GM19328 (cell line): Measurements from ENCODE around the gene FAM20C.
"Not testable (repeated sequence)": the region's sequence is repeated elsewhere in the genome, so short reads cannot be mapped to it uniquely, and the experiment has no call there.

ENCODE experiments used
- ATAC-seq: cut with Tn5 transposase; IDR thresholded peaks from one replicate; pipeline ENCODE4 v1.9.1; 2021; ENCODE audit warnings: mild to moderate bottlenecking, moderate library complexity; ENCODE audit not compliant: unreplicated experiment

Gene FAM20C

GRCh38 chr7:171912-172515 is 20.4 kb upstream of the FAM20C start:
- ATAC-seq: no peak

- ATAC-seq: no peak
Observed at GRCh38 chr7:173209-173918, 19.0 kb upstream of the FAM20C start.

- no peak for ATAC-seq
Observed at GRCh38 chr7:174716-175115, 17.7 kb upstream of the FAM20C start.

GRCh38 chr7:175955-176354 is 16.4 kb upstream of the FAM20C start:
- no peak for ATAC-seq

GRCh38 chr7:176381-176780 is 16.0 kb upstream of the FAM20C start:
- ATAC-seq: no peak

- no peak for ATAC-seq
Observed at GRCh38 chr7:176786-177459, 15.4 kb upstream of the FAM20C start.

- ATAC-seq: no peak
Observed at GRCh38 chr7:178444-178843, 13.9 kb upstream of the FAM20C start.

GRCh38 chr7:179209-179681 is 13.1 kb upstream of the FAM20C start:
- no peak for ATAC-seq

GRCh38 chr7:179948-180694 is 12.2 kb upstream of the FAM20C start:
- ATAC-seq: no peak

- no peak for ATAC-seq
Observed at GRCh38 chr7:181738-182137, 10.6 kb upstream of the FAM20C start.

- not testable (repeated sequence) for ATAC-seq
Observed at GRCh38 chr7:182502-182901, 9.9 kb upstream of the FAM20C start.

- ATAC-seq: no peak
Observed at GRCh38 chr7:183496-184292, 8.7 kb upstream of the FAM20C start.

GRCh38 chr7:184294-185264 is 7.8 kb upstream of the FAM20C start:
- no peak for ATAC-seq

GRCh38 chr7:186516-187113 is 5.8 kb upstream of the FAM20C start:
- ATAC-seq: no peak

- ATAC-seq: no peak
Observed at GRCh38 chr7:187227-187927, 5.0 kb upstream of the FAM20C start.

- no peak for ATAC-seq
Observed at GRCh38 chr7:188174-188573, 4.2 kb upstream of the FAM20C start.

- no peak for ATAC-seq
Observed at GRCh38 chr7:188727-189500, 3.5 kb upstream of the FAM20C start.

GRCh38 chr7:189719-190118 is 2.7 kb upstream of the FAM20C start:
- ATAC-seq: no peak
